Spleen (tissue), 7 donors: ENCODE results near the gene ARHGAP19.

Experiments
- POLR2AphosphoS5 ChIP-seq, 3 donors: sonication (generic); formaldehyde crosslinking; IDR thresholded peaks; one replicate each; pipeline ENCODE4 v1.5.1; 2017; ENCODE audit warnings: antibody characterized with exemption in 3 of 3
- TF ChIP-seq, protein P1 (sequence below), 11 experiments: fragments of 200-600 bp in 7 of 11; fragments of 450-650 bp in 4 of 11; sonication (generic) in 4 of 11; IDR thresholded peaks in 8 of 11; conservative IDR thresholded peaks in 3 of 11; 1 replicate in 7 of 11; 2 replicates in 4 of 11; pipeline versions ENCODE4 v1.4.0 to v1.8.0; 2016 to 2021; ENCODE audit warnings: antibody characterized with exemption in 11 of 11, inconsistent platforms in 4 of 11, mild to moderate bottlenecking in 1 of 11
- donor health status: DM: no; HTN: no; CAD: no; lungs with moderate emphysema.
- donor health status: DM: no; HTN: no; CAD: no.
- donor health status: DM: no; HTN: no; CAD: no.

DNA sequence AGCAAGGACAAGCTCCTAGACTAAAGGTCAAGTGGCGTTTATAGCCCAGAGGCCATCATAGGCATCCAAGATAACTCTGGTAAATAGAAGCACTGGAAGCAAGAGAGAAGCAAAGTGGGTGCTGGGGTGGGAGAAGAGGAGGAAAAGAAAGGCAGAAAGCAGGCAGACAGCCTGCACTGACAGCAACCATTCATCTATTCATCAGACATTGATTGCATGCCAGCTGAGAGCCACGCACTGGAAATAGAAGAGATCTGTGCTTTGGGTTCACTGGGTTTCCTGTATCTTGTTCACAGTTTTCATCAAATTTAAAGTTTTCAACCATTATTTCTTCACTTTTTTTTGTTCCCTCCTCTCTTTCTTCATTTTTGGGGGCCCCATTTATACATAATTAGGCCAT lies 102.0 kb downstream of the ARHGAP19 start:
- TF ChIP-seq, protein P1, sequence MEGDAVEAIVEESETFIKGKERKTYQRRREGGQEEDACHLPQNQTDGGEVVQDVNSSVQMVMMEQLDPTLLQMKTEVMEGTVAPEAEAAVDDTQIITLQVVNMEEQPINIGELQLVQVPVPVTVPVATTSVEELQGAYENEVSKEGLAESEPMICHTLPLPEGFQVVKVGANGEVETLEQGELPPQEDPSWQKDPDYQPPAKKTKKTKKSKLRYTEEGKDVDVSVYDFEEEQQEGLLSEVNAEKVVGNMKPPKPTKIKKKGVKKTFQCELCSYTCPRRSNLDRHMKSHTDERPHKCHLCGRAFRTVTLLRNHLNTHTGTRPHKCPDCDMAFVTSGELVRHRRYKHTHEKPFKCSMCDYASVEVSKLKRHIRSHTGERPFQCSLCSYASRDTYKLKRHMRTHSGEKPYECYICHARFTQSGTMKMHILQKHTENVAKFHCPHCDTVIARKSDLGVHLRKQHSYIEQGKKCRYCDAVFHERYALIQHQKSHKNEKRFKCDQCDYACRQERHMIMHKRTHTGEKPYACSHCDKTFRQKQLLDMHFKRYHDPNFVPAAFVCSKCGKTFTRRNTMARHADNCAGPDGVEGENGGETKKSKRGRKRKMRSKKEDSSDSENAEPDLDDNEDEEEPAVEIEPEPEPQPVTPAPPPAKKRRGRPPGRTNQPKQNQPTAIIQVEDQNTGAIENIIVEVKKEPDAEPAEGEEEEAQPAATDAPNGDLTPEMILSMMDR (IDR thresholded peaks at IDR 0.05 in 8 of 11, conservative IDR thresholded peaks at IDR 0.05 in 3 of 11), result no peak
- no peak for TF ChIP-seq POLR2AphosphoS5 (IDR thresholded peaks at IDR 0.05)
